ENCODE measurements around the gene SIPA1L3.
A peak's percentile ranks its signal among the peaks of the same experiment; 100 is the strongest.

Gene SIPA1L3

DNA sequence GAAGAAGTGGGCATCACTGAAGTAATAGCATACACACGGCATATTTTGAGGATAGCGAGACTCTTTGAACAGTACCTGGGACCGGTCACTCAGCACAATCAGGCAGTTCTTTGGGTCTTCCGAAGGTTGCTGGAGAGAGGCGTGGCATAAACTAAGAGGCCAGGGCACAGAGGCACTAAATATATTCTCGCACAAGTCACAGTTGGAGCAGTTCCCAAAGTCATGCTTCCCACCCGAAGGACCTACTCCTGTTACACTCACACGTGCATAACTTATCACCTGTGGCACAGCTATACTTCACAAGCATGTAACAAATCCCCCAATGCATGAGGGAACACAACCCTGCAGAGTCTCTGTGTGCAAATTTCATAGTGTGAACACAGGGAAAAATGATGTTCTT is 10.8 kb upstream of the SIPA1L3 start:
- H3K36me3 ChIP-seq (ENCODE audit: insufficient read depth): no peaks in the 10 kb centered on the region
- no peaks in the 10 kb centered on the region for H3K79me2 ChIP-seq (ENCODE audit: insufficient read depth, low read depth)
- H3K4me2 ChIP-seq: no peak overlapping the region
- TF ChIP-seq, protein P1, sequence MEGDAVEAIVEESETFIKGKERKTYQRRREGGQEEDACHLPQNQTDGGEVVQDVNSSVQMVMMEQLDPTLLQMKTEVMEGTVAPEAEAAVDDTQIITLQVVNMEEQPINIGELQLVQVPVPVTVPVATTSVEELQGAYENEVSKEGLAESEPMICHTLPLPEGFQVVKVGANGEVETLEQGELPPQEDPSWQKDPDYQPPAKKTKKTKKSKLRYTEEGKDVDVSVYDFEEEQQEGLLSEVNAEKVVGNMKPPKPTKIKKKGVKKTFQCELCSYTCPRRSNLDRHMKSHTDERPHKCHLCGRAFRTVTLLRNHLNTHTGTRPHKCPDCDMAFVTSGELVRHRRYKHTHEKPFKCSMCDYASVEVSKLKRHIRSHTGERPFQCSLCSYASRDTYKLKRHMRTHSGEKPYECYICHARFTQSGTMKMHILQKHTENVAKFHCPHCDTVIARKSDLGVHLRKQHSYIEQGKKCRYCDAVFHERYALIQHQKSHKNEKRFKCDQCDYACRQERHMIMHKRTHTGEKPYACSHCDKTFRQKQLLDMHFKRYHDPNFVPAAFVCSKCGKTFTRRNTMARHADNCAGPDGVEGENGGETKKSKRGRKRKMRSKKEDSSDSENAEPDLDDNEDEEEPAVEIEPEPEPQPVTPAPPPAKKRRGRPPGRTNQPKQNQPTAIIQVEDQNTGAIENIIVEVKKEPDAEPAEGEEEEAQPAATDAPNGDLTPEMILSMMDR (conservative IDR thresholded peaks at IDR 0.05; ENCODE audit: low read depth, low read length): no peak
- H3K9ac ChIP-seq: no peak overlapping the region
- no peak overlapping the region for H2AFZ ChIP-seq (ENCODE audit: low read depth)
- no peak overlapping the region for H3K4me3 ChIP-seq (IDR thresholded peaks at IDR 0.05; ENCODE audit: insufficient read depth, low read depth, low read length)
- H3K4me1 ChIP-seq (ENCODE audit: low read depth, poor library complexity, severe bottlenecking): no peaks in the 10 kb centered on the region
- no peak overlapping the region for H3K27ac ChIP-seq
- H3K27me3 ChIP-seq (ENCODE audit: insufficient read depth, low read depth): no peaks in the 10 kb centered on the region
- no peaks in the 10 kb centered on the region for H4K20me1 ChIP-seq (ENCODE audit: insufficient read depth)

DNA sequence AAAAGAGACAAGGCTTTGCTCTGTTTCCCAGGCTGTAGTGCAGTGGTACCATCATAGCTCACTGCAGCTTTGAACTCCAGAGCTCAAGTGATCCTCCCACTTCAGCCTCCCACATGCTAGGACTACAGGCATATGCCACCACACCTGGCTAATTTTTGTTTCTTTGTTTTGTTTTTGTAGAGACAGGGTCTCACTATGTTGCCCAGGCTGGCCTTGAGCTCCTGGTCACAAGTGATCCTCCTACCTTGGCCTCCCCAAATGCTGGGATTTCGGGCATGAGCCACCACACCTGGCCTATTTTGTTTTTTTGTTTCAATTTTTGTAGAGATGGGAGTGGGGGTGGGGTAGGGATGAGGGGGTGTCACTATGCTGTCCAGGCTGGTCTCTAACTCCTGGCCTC is 7.6 kb upstream of the SIPA1L3 start:
- no peak overlapping the region for H3K9ac ChIP-seq
- H2AFZ ChIP-seq (ENCODE audit: low read depth): no peak overlapping the region
- H3K27me3 ChIP-seq (ENCODE audit: insufficient read depth, low read depth): no peaks in the 10 kb centered on the region
- no peaks in the 10 kb centered on the region for H3K4me1 ChIP-seq (ENCODE audit: low read depth, poor library complexity, severe bottlenecking)
- H3K79me2 ChIP-seq (ENCODE audit: insufficient read depth, low read depth): no peaks in the 10 kb centered on the region
- H3K4me3 ChIP-seq (IDR thresholded peaks at IDR 0.05; ENCODE audit: insufficient read depth, low read depth, low read length): no peak overlapping the region
- H3K36me3 ChIP-seq (ENCODE audit: insufficient read depth): no peaks in the 10 kb centered on the region
- TF ChIP-seq, protein P1 (conservative IDR thresholded peaks at IDR 0.05; ENCODE audit: low read depth, low read length): no peak
- H3K4me2 ChIP-seq: no peak overlapping the region
- H4K20me1 ChIP-seq (ENCODE audit: insufficient read depth): no peaks in the 10 kb centered on the region
- no peak overlapping the region for H3K27ac ChIP-seq

DNA sequence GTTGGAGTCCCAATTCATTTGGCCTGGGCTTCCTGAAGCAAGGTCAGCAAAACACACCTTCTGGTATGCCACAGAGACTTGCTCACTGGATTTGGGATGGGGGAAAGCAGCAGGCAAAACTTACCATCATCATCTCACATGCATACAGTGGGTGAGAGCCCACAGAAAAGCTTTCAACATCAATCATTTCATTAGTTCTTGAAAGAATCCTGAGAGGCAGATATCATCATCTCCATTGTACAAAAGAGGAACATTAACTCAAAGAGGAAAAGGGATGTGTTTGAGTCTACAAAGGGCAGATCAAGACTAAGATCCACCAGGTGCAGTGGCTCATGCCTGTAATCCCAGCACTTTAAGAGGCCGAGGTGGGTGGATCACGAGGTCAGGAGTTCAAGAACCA is 7.0 kb upstream of the SIPA1L3 start:
- no peaks in the 10 kb centered on the region for H3K4me1 ChIP-seq (ENCODE audit: low read depth, poor library complexity, severe bottlenecking)
- no peak overlapping the region for H3K4me3 ChIP-seq (IDR thresholded peaks at IDR 0.05; ENCODE audit: insufficient read depth, low read depth, low read length)
- H3K27ac ChIP-seq: no peak overlapping the region
- TF ChIP-seq, protein P1 (conservative IDR thresholded peaks at IDR 0.05; ENCODE audit: low read depth, low read length): no peak
- H3K79me2 ChIP-seq (ENCODE audit: insufficient read depth, low read depth): no peaks in the 10 kb centered on the region
- no peaks in the 10 kb centered on the region for H3K36me3 ChIP-seq (ENCODE audit: insufficient read depth)
- no peaks in the 10 kb centered on the region for H4K20me1 ChIP-seq (ENCODE audit: insufficient read depth)
- H3K27me3 ChIP-seq (ENCODE audit: insufficient read depth, low read depth): no peaks in the 10 kb centered on the region
- no peak overlapping the region for H3K9ac ChIP-seq
- H3K4me2 ChIP-seq: no peak overlapping the region
- H2AFZ ChIP-seq (ENCODE audit: low read depth): no peak overlapping the region

DNA sequence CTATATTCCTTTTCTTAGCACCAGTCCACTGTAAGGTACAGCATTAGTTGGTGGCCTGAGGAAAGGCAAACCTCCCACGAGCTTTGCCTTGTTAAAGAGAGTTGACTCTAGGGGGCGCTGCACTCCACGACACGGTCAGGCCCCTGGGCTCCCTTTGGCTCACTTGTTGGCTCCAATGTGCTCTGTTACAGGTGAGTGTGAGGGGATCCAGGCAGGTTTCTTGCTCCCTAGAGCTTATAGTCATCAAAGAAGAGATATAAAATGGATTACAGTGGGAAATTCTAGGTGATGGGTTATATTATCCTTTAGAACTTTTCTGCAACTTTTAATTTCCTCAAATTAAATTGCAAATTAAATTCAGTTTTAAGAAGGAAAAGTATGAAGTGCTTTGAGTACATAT is 4.3 kb upstream of the SIPA1L3 start:
- no peaks in the 10 kb centered on the region for H3K27me3 ChIP-seq (ENCODE audit: insufficient read depth, low read depth)
- H3K27ac ChIP-seq: no peak overlapping the region
- H3K4me2 ChIP-seq: no peak overlapping the region
- H3K4me1 ChIP-seq (ENCODE audit: low read depth, poor library complexity, severe bottlenecking): no peaks in the 10 kb centered on the region
- H3K4me3 ChIP-seq (IDR thresholded peaks at IDR 0.05; ENCODE audit: insufficient read depth, low read depth, low read length): no peak overlapping the region
- TF ChIP-seq, protein P1 (conservative IDR thresholded peaks at IDR 0.05; ENCODE audit: low read depth, low read length): peak; percentile 84
- no peaks in the 10 kb centered on the region for H4K20me1 ChIP-seq (ENCODE audit: insufficient read depth)
- H3K36me3 ChIP-seq (ENCODE audit: insufficient read depth): no peaks in the 10 kb centered on the region
- H3K79me2 ChIP-seq (ENCODE audit: insufficient read depth, low read depth): no peaks in the 10 kb centered on the region
- H3K9ac ChIP-seq: no peak overlapping the region
- no peak overlapping the region for H2AFZ ChIP-seq (ENCODE audit: low read depth)

All from KMS-11 (cell line).